ENCODE results near the gene CCDC89. TPM values are rescaled to one million over a fixed set of nuclear protein-coding genes. Genes with fewer than 3 reads are reported as not detected.
"Not testable (repeated sequence)": the region's sequence is repeated elsewhere in the genome, so short reads cannot be mapped to it uniquely, and the experiment has no call there.

CCDC89 gene
- total RNA-seq, 1 donor from 2014 or later = 3.5 TPM

DNA sequence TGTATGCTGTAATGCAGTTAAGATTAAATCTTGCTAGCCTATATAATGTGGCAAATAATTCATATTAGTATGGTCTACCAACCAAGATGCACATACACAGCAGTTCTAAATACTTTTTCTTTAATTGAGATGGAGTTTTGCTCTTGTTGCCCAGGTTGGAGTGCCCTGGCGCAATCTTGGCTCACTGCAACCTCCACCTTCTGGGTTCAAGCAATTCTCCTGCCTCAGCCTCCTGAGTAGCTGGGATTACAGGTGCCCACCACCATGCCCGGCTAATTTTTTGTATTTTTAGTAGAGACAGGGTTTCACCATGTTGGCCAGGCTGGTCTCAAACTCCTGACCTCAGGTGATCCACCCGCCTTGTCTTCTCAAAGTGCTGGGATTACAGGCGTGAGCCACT is 31.7 kb downstream of the CCDC89 start:
- not testable (repeated sequence) for DNase-seq (ENCODE audit: low read depth)

- DNase-seq (ENCODE audit: low read depth) = no peak
These were observed 33.1 kb downstream of the CCDC89 start for GRCh38 chr11:85652786-85653447.

- no peak for DNase-seq (ENCODE audit: low read depth)
These were observed 34.9 kb downstream of the CCDC89 start for GRCh38 chr11:85651118-85651517.

- peak; percentile 90 for DNase-seq (ENCODE audit: low read depth)
These were observed 38.2 kb downstream of the CCDC89 start, which contains the start of gene TMEM126A for GRCh38 chr11:85647604-85648299. TSS of gene TMEM126A (plus strand) at chr11:85647967. CDS start at chr11:85650256, 2,289 bp downstream.

DNA sequence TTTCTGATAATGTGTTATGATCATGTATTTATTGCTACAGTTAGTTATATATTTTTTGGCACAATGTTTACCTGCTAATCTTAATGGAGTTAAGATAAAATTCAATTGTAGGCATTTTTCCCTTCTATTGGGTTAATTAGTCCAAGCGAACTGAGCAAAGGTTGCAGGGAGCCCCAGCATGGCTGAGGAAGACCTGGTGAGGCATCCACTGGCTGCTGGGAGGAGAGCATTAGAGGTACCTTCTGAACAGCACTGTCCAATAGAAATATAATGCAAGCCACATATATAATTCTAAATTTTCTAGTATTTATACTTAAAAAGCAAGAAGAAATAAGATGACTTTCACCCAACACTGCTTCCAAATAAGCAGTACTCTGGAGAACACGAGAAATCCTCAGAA is 38.9 kb downstream of the CCDC89 start:
- no peak for DNase-seq (ENCODE audit: low read depth)

GRCh38 chr11:85643191-85643614 is 42.8 kb downstream of the CCDC89 start:
- peak; percentile 7 for DNase-seq (ENCODE audit: low read depth)

DNA sequence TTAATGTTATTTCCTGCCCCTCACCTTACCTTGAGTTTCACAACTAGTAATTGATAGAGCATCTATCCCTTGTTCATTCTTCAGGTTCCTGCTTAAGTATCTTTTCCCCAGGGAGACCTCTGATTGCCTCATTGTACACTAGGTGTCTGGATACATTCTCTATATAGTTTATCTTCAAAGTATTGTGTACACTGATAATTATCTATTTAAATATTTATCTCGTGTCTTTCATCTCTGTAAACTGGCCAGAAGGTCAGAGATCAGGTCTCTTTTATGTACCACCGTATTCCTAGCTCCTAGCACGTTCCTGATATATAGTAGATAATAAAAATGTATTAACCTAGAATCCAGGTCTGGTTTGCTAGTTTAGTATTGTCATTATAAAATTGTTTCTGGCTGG is 51.2 kb downstream of the CCDC89 start:
- DNase-seq (ENCODE audit: low read depth) = no peak

Other genes with a start within 250 kb of the CCDC89 start
- gene DLG2, start 58.9 kb downstream of the CCDC89 start, total RNA-seq = 7.9 and 9.5 TPM in 2 replicates
- gene TMEM126B, start 57.6 kb downstream of the CCDC89 start, total RNA-seq = 78.0 and 79.7 TPM in 2 replicates
- 41.6 and 44.1 TPM in 2 replicates for gene TMEM126A, start 38.2 kb downstream of the CCDC89 start, total RNA-seq
- 29.7 and 34.4 TPM in 2 replicates for gene CREBZF, start 21.1 kb downstream of the CCDC89 start, total RNA-seq
- 181 and 225 TPM in 2 replicates for gene SYTL2, start 124.9 kb upstream of the CCDC89 start, total RNA-seq
- gene CCDC83, start 169.2 kb upstream of the CCDC89 start, total RNA-seq = not detected in 2 replicates

All from myocyte (in vitro differentiated cells).